Measurements from ENCODE around the gene ZMIZ2. TPM values are rescaled to one million over a fixed set of nuclear protein-coding genes. Genes with fewer than 3 reads are reported as not detected.

ZMIZ2 gene
- total RNA-seq, 1 donor from 2014 or later, result 53.0 TPM

DNA sequence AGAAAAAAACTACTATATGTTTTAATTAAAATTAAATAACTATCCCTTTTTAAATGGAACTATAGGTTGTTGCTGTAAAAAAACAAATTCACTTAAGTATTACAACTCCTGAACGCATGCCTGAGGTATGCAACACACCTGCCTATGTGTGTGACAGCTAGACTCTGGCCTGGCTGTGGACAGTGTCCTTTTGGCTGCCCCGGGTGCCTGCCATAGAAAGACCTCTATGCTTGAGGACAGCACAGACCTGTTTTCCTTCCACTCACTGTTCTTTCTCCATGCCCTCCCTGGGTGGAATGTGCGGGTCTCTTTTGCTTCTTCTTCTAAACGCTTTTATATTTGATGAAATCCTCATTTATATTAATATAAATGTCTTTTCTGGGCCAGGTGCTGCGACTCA lies 41.3 kb downstream of the ZMIZ2 start:
- H3K36me3 ChIP-seq (ENCODE audit: control insufficient read depth, insufficient read depth, low read length), result no peaks in the 10 kb centered on the region
- TF ChIP-seq, protein P1, sequence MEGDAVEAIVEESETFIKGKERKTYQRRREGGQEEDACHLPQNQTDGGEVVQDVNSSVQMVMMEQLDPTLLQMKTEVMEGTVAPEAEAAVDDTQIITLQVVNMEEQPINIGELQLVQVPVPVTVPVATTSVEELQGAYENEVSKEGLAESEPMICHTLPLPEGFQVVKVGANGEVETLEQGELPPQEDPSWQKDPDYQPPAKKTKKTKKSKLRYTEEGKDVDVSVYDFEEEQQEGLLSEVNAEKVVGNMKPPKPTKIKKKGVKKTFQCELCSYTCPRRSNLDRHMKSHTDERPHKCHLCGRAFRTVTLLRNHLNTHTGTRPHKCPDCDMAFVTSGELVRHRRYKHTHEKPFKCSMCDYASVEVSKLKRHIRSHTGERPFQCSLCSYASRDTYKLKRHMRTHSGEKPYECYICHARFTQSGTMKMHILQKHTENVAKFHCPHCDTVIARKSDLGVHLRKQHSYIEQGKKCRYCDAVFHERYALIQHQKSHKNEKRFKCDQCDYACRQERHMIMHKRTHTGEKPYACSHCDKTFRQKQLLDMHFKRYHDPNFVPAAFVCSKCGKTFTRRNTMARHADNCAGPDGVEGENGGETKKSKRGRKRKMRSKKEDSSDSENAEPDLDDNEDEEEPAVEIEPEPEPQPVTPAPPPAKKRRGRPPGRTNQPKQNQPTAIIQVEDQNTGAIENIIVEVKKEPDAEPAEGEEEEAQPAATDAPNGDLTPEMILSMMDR (IDR thresholded peaks at IDR 0.05; ENCODE audit: insufficient read depth, low read length, poor library complexity, severe bottlenecking), result no peak
- H3K27me3 ChIP-seq (ENCODE audit: control insufficient read depth, insufficient read depth, low read length), result no peaks in the 10 kb centered on the region
- H3K4me3 ChIP-seq (ENCODE audit: low read depth, low read length), result no peak overlapping the region
- no peak for DNase-seq (ENCODE audit: low read depth)

DNA sequence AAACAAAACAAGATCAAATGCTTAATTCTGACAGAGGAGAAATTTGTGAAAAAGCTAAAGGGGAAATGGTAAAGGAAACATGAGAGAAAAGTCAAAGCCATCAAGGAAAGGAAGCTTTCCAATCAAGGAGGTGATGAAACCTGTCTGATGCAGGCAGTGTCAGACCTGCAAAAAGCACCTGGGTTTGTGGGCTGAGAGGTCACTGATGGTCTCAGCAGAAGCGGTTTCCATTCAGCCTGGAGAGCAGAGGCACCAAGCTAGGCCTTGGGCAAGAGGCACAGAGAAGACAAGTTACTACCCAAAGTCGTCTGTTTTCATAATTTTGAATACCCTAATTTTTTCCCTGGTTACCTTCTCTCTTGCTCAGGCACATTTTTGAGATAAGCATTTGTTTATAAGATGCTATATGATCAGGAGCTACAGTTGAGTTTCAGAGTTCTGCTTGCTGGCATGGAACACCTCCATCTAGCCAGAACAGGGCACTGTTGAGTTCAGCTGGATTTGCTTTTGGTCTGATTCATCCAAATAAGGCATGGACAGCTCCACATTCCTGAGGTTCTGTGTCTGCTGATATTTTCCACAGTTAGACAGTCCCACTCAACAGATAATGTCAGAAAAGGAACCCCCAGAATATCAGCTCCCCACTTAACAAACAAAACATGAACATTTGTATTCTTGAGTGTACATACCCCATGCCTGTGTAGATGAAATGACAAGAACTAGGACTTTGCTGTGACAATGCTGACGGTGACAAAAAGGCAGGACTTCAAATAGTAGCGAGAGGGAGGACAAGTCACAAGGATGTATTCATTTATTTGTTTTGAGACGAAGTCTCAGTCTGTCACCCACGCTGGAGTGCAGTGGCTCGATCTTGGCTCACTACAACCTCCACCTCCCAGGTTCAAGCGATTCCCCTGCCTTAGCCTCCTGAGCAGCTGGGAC lies 42.9 kb downstream of the ZMIZ2 start:
- no peaks in the 10 kb centered on the region for H3K27me3 ChIP-seq (ENCODE audit: control insufficient read depth, insufficient read depth, low read length)
- no peak for DNase-seq (ENCODE audit: low read depth)
- TF ChIP-seq, protein P1 (IDR thresholded peaks at IDR 0.05; ENCODE audit: insufficient read depth, low read length, poor library complexity, severe bottlenecking), result peak; percentile 17
- no peaks in the 10 kb centered on the region for H3K36me3 ChIP-seq (ENCODE audit: control insufficient read depth, insufficient read depth, low read length)
- no peak overlapping the region for H3K4me3 ChIP-seq (ENCODE audit: low read depth, low read length)

DNA sequence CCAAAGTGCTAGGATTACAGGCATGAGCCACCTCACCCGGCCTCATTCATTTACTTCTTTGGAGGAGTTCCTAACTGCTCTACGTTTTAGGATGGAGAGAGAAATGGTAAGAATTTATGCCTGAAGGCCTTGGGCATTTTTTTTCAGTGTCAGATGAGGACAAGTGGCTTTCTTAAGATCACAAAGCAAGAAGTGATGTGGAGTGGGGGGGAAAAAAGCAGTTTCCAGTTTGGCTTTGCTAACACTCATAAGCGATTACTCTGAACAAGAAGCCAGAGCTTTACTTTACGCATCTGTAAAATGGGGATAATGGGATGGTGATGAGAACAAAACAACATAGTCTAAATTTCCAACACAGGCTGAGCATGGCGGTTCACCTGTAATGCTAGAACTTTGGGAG lies 45.3 kb downstream of the ZMIZ2 start:
- H3K36me3 ChIP-seq (ENCODE audit: control insufficient read depth, insufficient read depth, low read length), result peaks cover 2% of the 10 kb centered on the region
- TF ChIP-seq, protein P1 (IDR thresholded peaks at IDR 0.05; ENCODE audit: insufficient read depth, low read length, poor library complexity, severe bottlenecking), result no peak
- no peaks in the 10 kb centered on the region for H3K27me3 ChIP-seq (ENCODE audit: control insufficient read depth, insufficient read depth, low read length)
- no peak overlapping the region for H3K4me3 ChIP-seq (ENCODE audit: low read depth, low read length)
- no peak for DNase-seq (ENCODE audit: low read depth)

DNA sequence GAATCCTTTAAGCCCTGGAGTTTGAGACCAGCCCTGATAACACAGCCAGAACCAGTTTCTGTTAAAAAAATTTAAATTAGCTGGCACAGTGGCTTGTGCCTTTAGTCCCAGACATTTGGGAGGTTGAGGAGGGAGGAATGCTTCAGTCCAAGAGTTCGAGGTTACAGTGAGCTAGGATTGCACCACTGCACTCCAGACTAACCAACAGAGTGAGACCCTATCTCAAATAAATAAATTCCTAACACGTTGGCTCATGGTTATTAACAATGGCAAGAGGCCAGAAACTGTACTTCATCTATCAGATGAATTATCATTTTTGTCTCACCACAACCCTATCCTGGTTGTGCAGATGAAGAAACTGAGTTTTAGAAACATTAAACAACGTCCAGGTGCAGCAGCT lies 45.7 kb downstream of the ZMIZ2 start:
- Histone ChIP-seq H3K4me3 (ENCODE audit: low read depth, low read length) (no peak overlapping the region), H3K27me3 (ENCODE audit: control insufficient read depth, insufficient read depth, low read length) (no peaks in the 10 kb centered on the region), H3K36me3 (ENCODE audit: control insufficient read depth, insufficient read depth, low read length) (peaks cover 2% of the 10 kb centered on the region)
- TF ChIP-seq, protein P1 (IDR thresholded peaks at IDR 0.05; ENCODE audit: insufficient read depth, low read length, poor library complexity, severe bottlenecking), result no peak
- DNase-seq (ENCODE audit: low read depth), result no peak

DNA sequence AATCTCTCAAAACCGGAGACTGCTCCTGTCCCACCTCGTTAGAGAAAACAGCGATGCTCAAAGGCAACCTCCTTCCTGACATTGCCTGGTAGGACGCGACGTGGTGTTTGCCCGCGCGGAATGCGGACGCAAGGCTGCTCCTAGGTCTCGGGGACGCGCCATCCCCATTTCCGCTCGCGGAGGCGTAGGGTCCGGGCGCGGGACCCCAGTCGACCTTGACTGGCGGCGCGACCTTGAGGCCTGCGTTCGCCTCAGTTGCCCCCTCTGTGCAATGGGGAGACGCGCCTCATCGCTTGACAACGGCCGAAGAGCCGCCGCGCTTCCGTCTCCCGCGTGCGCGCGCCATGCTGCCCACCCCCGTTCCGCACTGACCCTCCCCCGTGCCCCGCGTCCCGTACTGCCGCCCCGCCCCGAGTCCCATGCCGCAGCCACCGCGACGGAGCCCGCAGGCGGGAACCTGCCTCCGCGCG lies 47.4 kb downstream of the ZMIZ2 start:
- no peak for DNase-seq (ENCODE audit: low read depth)
- no peaks in the 10 kb centered on the region for H3K27me3 ChIP-seq (ENCODE audit: control insufficient read depth, insufficient read depth, low read length)

More for the DNA sequence above, 47.4 kb downstream of the ZMIZ2 start:
- H3K4me3 ChIP-seq (ENCODE audit: low read depth, low read length), result peak overlapping the region; percentile 72
- TF ChIP-seq, protein P1 (IDR thresholded peaks at IDR 0.05; ENCODE audit: insufficient read depth, low read length, poor library complexity, severe bottlenecking), result no peak
- peaks cover 4% of the 10 kb centered on the region for H3K36me3 ChIP-seq (ENCODE audit: control insufficient read depth, insufficient read depth, low read length)
